ENCODE measurements around the gene TNFSF8.

TNFSF8 gene

GRCh38 chr9:114902786-114903524, 27.4 kb downstream of the TNFSF8 start:
- DNase-seq, result no peak
- Mint-ChIP-seq H3K27ac (no peak overlapping the region), H3K4me1 (peaks cover 19% of the 10 kb centered on the region)

GRCh38 chr9:114900942-114901802, 29.2 kb downstream of the TNFSF8 start:
- no peak overlapping the region for H3K4me3 Mint-ChIP-seq
- peaks cover 5% of the 10 kb centered on the region for H3K4me1 Mint-ChIP-seq
- DNase-seq, result no peak
- H3K27me3 Mint-ChIP-seq (ENCODE audit: low read depth, poor library complexity), result peaks cover 2% of the 10 kb centered on the region
- no peak overlapping the region for H3K27ac Mint-ChIP-seq
- no peak for TF ChIP-seq CTCF (IDR thresholded peaks at IDR 0.05)
- no peaks in the 10 kb centered on the region for H3K9me3 Mint-ChIP-seq
- no peaks in the 10 kb centered on the region for H3K36me3 Mint-ChIP-seq (ENCODE audit: low read depth)

More at GRCh38 chr9:114902786-114903524, 27.4 kb downstream of the TNFSF8 start:
- no peaks in the 10 kb centered on the region for H3K9me3 Mint-ChIP-seq
- no peak overlapping the region for H3K4me3 Mint-ChIP-seq
- no peak for TF ChIP-seq CTCF (IDR thresholded peaks at IDR 0.05)
- H3K36me3 Mint-ChIP-seq (ENCODE audit: low read depth), result no peaks in the 10 kb centered on the region
- H3K27me3 Mint-ChIP-seq (ENCODE audit: low read depth, poor library complexity), result peaks cover 2% of the 10 kb centered on the region

- no peak overlapping the region for H3K4me3 Mint-ChIP-seq
- no peak for DNase-seq
- H3K36me3 Mint-ChIP-seq (ENCODE audit: low read depth), result no peaks in the 10 kb centered on the region
- H3K4me1 Mint-ChIP-seq, result peaks cover 13% of the 10 kb centered on the region
- TF ChIP-seq CTCF (IDR thresholded peaks at IDR 0.05), result no peak
- no peak overlapping the region for H3K27ac Mint-ChIP-seq
- H3K9me3 Mint-ChIP-seq, result no peaks in the 10 kb centered on the region
- H3K27me3 Mint-ChIP-seq (ENCODE audit: low read depth, poor library complexity), result peaks cover 2% of the 10 kb centered on the region
Observed at GRCh38 chr9:114899995-114900394, 30.4 kb downstream of the TNFSF8 start.

GRCh38 chr9:114899461-114899860, 30.9 kb downstream of the TNFSF8 start:
- H3K4me3 Mint-ChIP-seq, result no peak overlapping the region
- DNase-seq, result no peak

GRCh38 chr9:114898741-114899140, 31.6 kb downstream of the TNFSF8 start:
- DNase-seq, result no peak
- H3K36me3 Mint-ChIP-seq (ENCODE audit: low read depth), result no peaks in the 10 kb centered on the region
- no peak overlapping the region for H3K4me3 Mint-ChIP-seq
- H3K9me3 Mint-ChIP-seq, result no peaks in the 10 kb centered on the region
- no peak overlapping the region for H3K27ac Mint-ChIP-seq
- H3K27me3 Mint-ChIP-seq (ENCODE audit: low read depth, poor library complexity), result peaks cover 7% of the 10 kb centered on the region
- peaks cover 25% of the 10 kb centered on the region for H3K4me1 Mint-ChIP-seq
- no peak for TF ChIP-seq CTCF (IDR thresholded peaks at IDR 0.05)

More at GRCh38 chr9:114899461-114899860, 30.9 kb downstream of the TNFSF8 start:
- no peak overlapping the region for H3K27ac Mint-ChIP-seq
- H3K36me3 Mint-ChIP-seq (ENCODE audit: low read depth), result no peaks in the 10 kb centered on the region
- no peaks in the 10 kb centered on the region for H3K9me3 Mint-ChIP-seq
- H3K4me1 Mint-ChIP-seq, result peaks cover 18% of the 10 kb centered on the region
- peaks cover 2% of the 10 kb centered on the region for H3K27me3 Mint-ChIP-seq (ENCODE audit: low read depth, poor library complexity)
- no peak for TF ChIP-seq CTCF (IDR thresholded peaks at IDR 0.05)

Measured in nephron progenitor cell (in vitro differentiated cells).